Dedifferentiated amniotic fluid mesenchymal stem cell (primary cell): ENCODE data around the gene ANO10.
"Not testable (repeated sequence)": the region's sequence is repeated elsewhere in the genome, so short reads cannot be mapped to it uniquely, and the experiment has no call there.

ENCODE experiments used
- DNase-seq: peaks from one replicate; pipeline ENCODE4 v3.0.0-alpha.2; 2016; ENCODE audit errors: extremely low spot score

ANO10 gene, protein sequence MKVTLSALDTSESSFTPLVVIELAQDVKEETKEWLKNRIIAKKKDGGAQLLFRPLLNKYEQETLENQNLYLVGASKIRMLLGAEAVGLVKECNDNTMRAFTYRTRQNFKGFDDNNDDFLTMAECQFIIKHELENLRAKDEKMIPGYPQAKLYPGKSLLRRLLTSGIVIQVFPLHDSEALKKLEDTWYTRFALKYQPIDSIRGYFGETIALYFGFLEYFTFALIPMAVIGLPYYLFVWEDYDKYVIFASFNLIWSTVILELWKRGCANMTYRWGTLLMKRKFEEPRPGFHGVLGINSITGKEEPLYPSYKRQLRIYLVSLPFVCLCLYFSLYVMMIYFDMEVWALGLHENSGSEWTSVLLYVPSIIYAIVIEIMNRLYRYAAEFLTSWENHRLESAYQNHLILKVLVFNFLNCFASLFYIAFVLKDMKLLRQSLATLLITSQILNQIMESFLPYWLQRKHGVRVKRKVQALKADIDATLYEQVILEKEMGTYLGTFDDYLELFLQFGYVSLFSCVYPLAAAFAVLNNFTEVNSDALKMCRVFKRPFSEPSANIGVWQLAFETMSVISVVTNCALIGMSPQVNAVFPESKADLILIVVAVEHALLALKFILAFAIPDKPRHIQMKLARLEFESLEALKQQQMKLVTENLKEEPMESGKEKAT

DNA sequence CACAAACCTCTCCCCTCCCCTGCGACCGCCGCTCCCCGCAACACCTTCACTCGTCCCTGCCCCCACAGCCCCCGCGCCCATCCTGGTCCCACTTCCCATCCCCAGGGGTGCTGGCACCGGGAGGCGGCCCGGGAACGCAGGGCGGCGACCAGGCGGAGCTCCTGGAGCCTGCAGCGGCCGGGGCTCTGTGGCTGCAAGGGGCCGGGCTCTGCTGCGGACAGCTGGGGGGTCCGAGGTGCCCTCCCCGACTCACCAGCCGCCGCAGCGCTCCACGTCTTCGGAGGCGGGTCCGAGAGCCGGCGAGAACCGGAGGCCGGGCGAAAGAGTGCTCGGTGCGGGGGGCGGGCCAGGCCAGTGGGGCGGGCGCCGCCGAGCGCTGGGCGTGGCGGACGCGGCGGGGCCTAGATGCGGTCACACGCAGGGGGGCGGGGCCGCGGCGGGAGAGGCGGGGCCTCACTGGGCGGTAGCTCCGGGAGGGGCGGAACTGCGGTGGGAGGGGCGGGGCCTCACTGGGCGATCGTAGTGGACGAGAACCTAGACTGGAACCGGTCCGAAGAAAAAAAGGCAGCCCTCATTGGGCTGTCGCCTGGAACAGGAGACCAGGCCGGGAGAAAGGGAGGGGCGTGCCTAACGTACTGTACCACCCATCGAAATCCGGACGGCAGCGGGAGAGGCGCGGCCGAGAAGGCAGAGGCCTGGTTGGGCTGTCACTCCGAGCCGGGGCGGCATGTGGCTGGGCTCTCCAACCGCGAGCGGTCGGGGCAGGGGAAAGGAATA is at the start of gene ANO10:
Gene ANO10 (minus strand): TSS at position 356 of the 777 bp plus-strand sequence. CDS start 16,159 bp downstream, outside the sequence.
- peak; percentile 99 for DNase-seq

- no peak for DNase-seq
Measured at GRCh38 chr3:43670635-43671522, 49.1 kb upstream of the ANO10 start.

GRCh38 chr3:43665011-43665410 is 43.2 kb upstream of the ANO10 start:
- DNase-seq = not testable (repeated sequence)

- not testable (repeated sequence) for DNase-seq
Measured at GRCh38 chr3:43661376-43661775, 39.6 kb upstream of the ANO10 start.

GRCh38 chr3:43659250-43659880 is 37.6 kb upstream of the ANO10 start:
- DNase-seq = no peak

DNA sequence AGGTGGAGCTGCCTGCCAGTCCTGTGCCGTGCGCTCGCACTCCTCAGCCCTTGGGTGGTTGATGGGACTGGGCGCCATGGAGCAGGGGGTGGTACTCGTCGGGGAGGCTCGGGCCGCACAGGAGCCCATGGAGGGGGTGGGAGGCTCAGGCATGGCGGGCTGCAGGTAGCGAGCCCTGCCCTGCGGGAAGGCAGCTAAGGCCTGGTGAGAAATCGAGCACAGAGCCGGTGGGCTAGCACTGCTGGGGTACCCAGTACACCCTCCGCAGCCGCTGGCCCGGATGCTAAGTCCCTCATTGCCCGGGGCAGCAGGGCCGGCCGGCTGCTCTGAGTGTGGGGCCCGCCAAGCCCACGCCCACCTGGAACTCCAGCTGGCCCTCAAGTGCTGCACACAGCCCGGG is 34.6 kb upstream of the ANO10 start:
- DNase-seq = not testable (repeated sequence)

DNA sequence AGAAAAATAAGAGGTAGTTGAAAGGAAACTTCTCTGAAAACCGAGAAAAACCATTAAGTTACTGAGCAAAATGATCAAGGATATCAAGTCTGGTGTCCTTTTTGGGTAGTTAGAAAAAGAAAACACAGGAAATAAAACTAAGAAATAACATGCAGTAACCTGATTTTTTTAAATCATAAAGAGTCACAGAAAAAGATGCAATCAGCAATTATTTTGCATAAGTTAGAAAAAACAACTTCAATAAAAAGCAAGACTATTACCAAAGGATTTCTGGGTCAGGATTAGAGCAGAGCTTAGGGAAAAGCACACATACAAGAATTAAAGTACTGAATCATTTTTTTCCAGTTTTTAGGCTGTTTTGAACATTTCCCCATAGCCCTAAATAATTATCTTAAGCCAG is 28.5 kb upstream of the ANO10 start:
- DNase-seq = no peak

GRCh38 chr3:43649365-43649968 is 27.7 kb upstream of the ANO10 start:
- DNase-seq = no peak

GRCh38 chr3:43648957-43649356 is 27.1 kb upstream of the ANO10 start:
- DNase-seq = no peak

DNA sequence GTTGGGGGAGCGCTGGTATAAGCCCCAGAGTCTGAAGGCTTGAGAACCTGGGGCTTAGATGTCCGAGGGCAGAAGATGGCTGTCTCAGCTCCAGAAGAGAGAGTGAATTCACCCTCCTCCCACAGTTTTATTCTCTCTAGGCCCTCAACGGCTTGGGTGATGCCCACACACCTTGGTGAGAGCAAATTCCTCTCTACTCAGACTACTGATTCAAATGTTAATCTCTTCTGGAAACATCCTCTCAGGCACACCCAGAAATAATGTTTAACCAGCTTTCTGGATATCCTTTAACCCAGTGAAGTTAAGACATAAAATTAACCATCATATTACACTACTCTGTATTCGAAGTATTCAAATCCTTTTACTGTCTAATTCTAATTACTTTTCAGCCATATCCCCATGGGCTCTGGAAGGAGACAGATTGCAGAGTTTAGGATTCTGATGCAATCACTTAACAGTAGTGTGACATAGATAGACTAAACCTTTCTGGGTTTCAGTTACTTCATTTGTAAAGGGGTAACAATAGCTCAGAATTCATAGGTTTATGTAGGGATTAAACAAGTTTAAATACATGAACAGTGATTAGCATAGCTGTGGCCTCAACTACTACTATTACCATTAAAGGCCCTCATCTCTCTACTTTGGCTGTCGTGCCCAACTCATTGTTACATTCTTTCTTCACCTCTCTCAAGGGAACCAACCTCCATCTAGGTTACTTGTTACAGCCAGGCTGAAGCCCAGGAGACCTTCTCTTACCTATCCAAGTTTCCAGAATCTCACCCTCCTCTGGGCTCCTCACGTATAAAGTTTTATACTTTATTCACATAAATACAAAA is 25.7 kb upstream of the ANO10 start:
- peak; percentile 40 for DNase-seq

- no peak for DNase-seq
Measured at GRCh38 chr3:43644443-43644842, 22.6 kb upstream of the ANO10 start.

DNA sequence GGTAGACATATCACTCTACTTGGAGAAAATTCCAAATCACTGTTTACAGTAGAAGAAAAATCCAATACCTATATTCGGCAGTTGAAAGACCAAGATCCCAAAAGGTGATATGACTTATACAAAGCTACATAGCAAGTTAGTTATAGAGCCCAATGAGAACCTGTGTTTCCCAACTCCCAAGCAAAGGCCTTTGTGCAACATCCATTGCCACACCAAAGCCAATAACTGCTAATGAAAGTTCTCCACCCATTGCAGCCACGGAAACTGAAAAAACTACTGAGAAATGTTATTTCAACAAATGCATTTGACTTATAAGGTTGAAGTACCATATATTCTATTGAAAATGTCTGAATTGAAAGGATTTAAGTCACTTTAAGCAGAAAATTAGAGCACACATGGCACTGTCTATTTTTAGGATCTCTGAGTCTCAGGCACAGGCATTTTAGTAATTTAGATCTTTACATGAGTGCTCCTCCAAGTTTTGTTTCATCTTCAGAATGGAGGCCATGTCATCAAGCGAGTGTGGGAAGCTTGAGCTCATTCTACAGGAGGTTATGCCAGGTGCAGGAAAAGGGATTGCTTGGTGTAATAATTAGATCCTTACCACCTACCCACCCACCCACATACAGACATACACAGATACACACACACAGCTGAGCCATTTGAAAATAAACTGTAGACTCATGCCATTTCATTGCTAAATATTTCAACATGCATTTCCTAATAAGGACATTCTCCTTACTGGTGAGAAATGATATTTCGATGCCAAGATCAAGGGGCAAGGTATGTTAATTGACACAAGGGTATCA is 19.7 kb upstream of the ANO10 start:
- peak; percentile 48 for DNase-seq

- DNase-seq = no peak
Measured at GRCh38 chr3:43640681-43641080, 18.9 kb upstream of the ANO10 start.

- DNase-seq = no peak
Measured at GRCh38 chr3:43638594-43639447, 17.0 kb upstream of the ANO10 start.

DNA sequence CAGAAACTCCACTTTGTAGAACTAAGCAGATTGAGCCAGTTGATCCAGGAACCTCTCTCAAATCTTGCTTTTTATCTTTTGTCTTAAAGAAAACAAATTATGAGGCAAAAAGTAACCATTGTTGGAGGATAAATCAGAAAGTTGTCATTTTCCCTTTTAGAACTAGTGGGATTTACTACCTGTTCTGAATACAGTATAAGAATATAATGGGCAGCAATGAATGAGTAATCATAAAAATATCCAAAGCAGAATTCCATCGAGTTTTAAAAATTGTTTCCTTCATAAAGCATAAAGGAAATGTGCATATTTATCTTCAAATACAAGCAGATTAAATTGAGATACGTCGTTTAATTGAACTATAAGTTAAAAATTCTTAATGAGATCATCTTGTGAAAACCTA is 15.9 kb upstream of the ANO10 start:
- no peak for DNase-seq

GRCh38 chr3:43632986-43633385 is 11.2 kb upstream of the ANO10 start:
- DNase-seq = no peak

DNA sequence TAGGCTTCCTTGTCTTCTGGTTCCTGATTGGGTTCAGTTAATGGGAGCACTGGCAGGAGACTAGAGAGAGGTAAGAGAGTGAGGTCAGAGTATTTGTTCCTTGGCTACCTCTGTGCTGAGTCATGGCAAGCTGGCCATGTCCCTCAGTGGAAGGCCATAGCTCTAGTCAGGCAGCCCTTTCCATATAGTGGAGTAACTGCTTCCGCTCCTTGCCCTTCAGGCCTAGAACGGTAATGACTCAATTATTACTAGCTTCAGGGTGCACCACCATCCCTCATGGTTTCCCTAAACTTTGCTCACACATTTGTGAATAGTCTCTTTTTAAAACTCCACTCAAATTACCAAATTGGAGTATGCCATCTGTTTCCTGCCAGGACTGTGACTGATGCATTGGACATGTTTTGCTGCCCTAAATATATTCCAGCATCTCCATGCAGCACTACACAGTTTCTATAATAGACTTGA is 10.5 kb upstream of the ANO10 start:
- DNase-seq = peak; percentile 34

DNA sequence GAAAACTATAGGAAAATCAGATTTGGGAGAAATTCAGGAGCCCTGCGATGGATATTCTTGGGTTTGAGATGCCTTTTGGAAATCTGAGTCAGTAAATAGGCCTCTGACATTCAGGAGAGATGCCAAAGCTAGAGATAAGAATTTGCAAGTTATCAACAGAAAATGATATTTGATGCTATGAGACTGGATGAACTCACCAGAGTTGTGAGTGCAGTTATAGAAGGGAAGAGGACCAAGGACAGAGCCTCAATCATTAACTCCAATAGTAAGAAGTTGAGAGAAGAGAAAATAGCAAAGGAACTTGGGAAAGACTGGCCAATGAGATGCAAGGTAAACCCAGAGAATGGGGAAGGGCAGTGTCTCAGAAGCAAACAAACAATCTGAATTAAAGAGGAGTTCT is 7.9 kb upstream of the ANO10 start:
- no peak for DNase-seq
